GM12874 (cell line): ENCODE results near the gene MSMB.

Source experiments
- CTCF ChIP-seq: IDR thresholded peaks from 2 replicates; pipeline ENCODE4 v1.5.1; 2011; ENCODE audit warnings: low read depth, mild to moderate bottlenecking, control low read depth, low read length, moderate library complexity; ENCODE audit not compliant: insufficient read depth

Gene MSMB

DNA sequence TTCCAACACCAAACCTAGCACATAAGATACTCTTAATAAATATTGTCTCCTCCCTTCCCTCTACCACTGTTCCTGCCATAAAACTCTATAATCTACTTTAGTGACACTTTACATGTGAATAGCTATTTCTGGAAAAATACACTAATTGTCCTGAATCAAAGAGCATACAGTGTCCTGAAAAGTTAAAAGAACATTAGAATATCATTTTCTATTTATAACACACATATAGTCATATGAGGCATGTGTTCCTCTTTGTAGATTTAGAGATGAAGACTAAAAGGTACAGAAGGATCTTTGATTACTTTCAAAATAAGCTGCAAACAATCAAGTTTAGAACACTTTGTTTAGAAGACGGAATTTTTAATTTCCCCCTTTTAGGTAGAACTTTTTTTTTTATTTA, 29.3 kb downstream of the MSMB start:
- no peak for TF ChIP-seq CTCF

DNA sequence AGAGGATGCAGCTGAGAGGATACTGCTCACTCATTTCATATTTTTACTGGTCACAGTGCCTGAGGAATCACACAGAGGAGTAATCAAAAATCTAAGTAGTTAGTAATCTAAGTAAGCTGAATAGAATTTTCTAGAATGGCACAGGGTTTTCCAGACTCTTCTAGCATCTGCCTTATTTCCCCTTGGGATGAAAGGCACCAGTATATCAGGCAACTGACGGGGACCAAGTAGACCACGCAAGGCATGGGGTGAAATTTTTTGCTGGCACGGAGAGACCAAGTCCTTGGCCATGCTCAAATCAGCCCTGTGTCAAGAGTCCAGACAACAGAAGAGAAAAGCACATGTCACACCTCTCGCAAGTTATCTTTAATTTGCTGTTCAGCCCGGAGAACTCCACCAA, 29.9 kb downstream of the MSMB start:
- no peak for TF ChIP-seq CTCF

DNA sequence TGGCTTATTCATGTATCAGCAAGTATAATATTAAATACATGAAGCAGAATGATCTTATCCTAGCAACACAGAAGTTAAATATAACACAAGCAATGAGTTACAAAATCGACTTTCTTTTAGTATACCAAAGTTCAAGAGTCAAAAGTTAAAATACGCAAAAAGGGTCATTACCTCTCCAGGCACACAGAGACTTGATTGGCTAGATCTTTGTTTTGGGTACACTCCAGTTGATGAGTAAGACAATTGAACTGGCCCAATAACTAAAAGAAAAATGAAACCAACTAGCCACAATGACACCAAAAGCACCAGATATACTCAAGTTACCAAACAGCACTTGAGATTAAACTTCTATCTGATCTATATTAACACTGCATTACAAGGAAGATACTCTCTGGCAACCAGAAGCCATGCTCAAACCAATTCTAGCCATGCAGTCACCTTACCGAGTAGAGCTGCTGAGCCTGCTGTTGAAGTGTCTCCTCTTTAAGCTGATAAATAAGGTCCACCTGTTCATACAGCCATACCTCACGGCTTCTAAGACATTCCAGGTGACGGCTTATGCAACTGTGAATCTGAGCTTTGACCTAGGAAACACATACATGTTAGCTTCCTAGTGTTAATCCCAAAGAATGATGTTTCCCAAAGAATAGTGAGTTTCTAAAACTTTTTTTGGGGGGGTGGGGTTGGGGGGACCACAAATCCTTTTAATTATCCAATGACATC, 31.2 kb downstream of the MSMB start:
- TF ChIP-seq CTCF = no peak

- TF ChIP-seq CTCF = no peak
These were observed 31.9 kb downstream of the MSMB start for GRCh38 chr10:46014206-46014605.

DNA sequence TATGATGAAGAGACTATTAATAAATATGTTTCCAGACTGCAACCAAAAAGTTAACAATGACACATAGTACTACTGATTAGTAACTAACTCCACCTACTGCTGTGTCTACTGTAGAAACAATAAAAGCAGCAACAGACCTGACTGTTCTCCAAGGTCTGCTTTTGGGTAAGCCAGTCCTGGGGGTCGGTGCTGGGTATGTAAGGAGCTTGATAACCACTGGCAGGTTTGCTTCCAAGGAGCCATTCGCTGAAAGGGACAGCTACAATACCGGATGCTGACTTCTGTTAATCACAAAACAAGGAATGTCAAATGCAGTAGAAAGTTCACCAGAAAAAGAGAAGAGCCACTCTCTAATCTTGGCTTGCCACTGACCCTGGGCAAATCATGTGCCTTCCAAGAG, 33.3 kb downstream of the MSMB start:
- TF ChIP-seq CTCF = no peak

GRCh38 chr10:46006219-46006618, 39.9 kb downstream of the MSMB start:
- no peak for TF ChIP-seq CTCF

GRCh38 chr10:46005383-46005782, 40.7 kb downstream of the MSMB start:
- TF ChIP-seq CTCF = no peak
